Measurements from ENCODE around the gene DIS3L2. TPM values are rescaled to one million over a fixed set of nuclear protein-coding genes. Genes with fewer than 3 reads are reported as not detected.

The DIS3L2 gene
- total RNA-seq, 6 experiments from 2014 or later, result 18.2 to 23.6 (median 21.6) TPM

DNA sequence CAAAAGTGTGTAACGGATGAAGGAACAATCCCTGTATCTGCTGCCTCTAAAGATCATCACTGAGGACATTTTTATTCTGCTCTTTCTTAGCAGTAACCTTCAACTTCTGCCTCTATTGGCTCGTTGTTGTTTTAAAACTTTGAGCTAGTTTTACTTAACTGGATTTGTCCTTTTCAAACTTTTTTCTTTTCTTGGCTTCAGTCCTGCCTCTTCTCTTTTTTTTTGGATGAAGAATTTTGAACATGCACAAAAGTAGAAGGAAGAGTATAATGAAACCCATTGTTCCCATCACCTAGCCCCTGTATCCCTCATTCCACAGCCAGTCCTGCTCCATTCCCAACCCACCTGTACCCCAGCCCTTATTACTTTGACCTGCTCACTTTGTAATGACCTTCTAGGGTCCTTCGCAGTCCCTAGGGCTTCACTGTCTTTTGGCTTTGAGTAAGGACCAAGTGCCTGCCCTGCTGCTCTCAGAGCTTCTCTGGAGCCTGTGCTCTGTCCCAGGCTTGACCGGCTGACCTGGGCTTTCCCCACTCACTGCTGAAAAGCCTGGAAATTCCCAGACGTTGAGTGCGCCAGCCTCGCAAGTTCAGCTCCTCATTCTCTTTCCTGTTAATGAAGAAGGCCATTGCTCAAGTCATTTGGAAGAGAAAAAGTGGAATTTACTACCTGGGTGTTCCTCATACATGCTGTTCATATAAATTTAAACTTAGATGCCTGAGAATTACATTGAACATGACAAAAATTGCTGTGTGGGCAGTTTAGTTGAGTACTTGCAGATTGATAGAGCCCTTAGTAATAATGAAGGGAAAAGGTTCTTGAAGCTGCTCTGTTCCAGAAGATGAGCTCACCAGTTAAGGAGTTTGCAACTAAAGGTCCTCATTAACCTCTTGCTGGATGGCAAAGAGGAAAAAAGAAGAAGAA is 267.7 kb downstream of the DIS3L2 start:
- H3K27ac Mint-ChIP-seq, result no peak overlapping the region
- no peaks in the 10 kb centered on the region for H3K9me3 Mint-ChIP-seq
- TF ChIP-seq, protein P1, sequence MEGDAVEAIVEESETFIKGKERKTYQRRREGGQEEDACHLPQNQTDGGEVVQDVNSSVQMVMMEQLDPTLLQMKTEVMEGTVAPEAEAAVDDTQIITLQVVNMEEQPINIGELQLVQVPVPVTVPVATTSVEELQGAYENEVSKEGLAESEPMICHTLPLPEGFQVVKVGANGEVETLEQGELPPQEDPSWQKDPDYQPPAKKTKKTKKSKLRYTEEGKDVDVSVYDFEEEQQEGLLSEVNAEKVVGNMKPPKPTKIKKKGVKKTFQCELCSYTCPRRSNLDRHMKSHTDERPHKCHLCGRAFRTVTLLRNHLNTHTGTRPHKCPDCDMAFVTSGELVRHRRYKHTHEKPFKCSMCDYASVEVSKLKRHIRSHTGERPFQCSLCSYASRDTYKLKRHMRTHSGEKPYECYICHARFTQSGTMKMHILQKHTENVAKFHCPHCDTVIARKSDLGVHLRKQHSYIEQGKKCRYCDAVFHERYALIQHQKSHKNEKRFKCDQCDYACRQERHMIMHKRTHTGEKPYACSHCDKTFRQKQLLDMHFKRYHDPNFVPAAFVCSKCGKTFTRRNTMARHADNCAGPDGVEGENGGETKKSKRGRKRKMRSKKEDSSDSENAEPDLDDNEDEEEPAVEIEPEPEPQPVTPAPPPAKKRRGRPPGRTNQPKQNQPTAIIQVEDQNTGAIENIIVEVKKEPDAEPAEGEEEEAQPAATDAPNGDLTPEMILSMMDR (IDR thresholded peaks at IDR 0.05), result no peak
- DNase-seq, result no peak
- no peaks in the 10 kb centered on the region for H3K36me3 Mint-ChIP-seq (ENCODE audit: low read depth)
- no peaks in the 10 kb centered on the region; the same call in 1 of the 2 replicates for H3K4me1 Mint-ChIP-seq (ENCODE audit: low read depth)
- H3K27me3 Mint-ChIP-seq (ENCODE audit: insufficient read depth), result no peaks in the 10 kb centered on the region
- no peak overlapping the region for H3K4me3 Mint-ChIP-seq

DNA sequence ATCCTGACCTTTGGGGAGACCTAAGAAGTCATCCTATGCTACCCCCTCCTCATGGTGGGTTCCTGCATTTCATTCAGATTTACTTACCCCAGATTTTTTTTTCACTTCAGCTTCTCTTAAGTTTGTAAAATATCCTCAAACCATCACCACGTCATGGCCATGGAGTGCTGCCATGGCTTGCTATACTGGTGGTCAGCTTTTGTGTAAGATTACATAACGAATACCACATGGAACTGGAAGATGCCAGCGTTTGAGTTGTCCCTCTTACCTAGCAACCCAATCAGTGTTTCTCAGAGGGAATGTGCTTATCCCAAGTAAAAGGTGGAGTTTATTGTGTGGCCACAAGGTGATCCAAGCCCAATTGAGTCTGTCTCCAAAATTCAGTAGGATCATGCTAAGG is 268.4 kb downstream of the DIS3L2 start:
- DNase-seq, result no peak
- Mint-ChIP-seq H3K4me1 (ENCODE audit: low read depth) (no peaks in the 10 kb centered on the region; the same call in 1 of the 2 replicates), H3K4me3 (no peak overlapping the region), H3K9me3 (no peaks in the 10 kb centered on the region), H3K36me3 (ENCODE audit: low read depth) (no peaks in the 10 kb centered on the region), H3K27ac (no peak overlapping the region), H3K27me3 (ENCODE audit: insufficient read depth) (no peaks in the 10 kb centered on the region)
- TF ChIP-seq, protein P1 (IDR thresholded peaks at IDR 0.05), result no peak

DNA sequence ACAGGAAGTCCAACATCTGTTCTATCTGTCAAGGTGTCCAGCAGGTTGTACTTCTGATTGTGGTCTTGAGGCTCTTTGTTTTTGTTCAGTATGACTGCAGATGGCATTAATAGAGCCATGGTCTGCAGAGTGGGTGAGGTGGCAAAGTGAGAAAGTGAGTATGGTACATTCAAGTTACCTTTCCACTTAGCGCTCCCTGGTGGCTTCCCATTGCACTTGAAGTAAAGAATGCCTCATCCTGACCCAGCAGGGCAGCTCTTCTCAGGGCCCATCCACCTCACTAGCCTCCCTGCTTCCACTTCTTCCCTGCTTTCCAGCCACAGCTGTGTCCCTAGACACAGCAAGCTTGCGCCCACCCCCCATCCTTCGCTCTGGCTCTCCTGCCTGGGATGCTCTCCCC is 269.0 kb downstream of the DIS3L2 start:
- peak; percentile 10 for DNase-seq
- TF ChIP-seq, protein P1 (IDR thresholded peaks at IDR 0.05), result peak; percentile 58
- no peaks in the 10 kb centered on the region for H3K27me3 Mint-ChIP-seq (ENCODE audit: insufficient read depth)
- no peaks in the 10 kb centered on the region; the same call in 1 of the 2 replicates for H3K4me1 Mint-ChIP-seq (ENCODE audit: low read depth)
- no peak overlapping the region for H3K4me3 Mint-ChIP-seq
- no peak overlapping the region for H3K27ac Mint-ChIP-seq
- H3K36me3 Mint-ChIP-seq (ENCODE audit: low read depth), result no peaks in the 10 kb centered on the region
- H3K9me3 Mint-ChIP-seq, result no peaks in the 10 kb centered on the region

DNA sequence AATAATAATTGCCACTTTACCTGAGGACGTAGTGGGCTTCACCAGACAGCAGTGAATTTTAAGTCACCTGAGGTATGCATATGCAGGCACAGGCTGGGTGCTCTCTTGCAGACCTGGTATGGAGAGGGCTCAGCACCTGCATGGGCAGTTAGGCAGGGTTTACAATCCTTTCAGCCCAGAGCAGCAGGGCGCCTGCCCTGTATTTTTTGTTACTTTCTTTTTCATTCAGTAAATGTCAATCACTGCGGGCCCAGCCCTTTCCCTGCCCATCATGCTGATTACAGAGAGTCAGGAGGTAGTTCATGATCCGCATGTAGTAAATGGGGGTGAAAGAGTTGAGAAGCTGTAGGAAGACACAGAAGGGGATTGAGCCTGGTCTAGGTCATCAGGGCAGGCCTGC is 270.0 kb downstream of the DIS3L2 start:
- no peaks in the 10 kb centered on the region; the same call in 1 of the 2 replicates for H3K4me1 Mint-ChIP-seq (ENCODE audit: low read depth)
- no peaks in the 10 kb centered on the region for H3K9me3 Mint-ChIP-seq
- DNase-seq, result no peak
- H3K4me3 Mint-ChIP-seq, result no peak overlapping the region
- no peak overlapping the region for H3K27ac Mint-ChIP-seq
- H3K36me3 Mint-ChIP-seq (ENCODE audit: low read depth), result no peaks in the 10 kb centered on the region
- TF ChIP-seq, protein P1 (IDR thresholded peaks at IDR 0.05), result no peak
- no peaks in the 10 kb centered on the region for H3K27me3 Mint-ChIP-seq (ENCODE audit: insufficient read depth)

DNA sequence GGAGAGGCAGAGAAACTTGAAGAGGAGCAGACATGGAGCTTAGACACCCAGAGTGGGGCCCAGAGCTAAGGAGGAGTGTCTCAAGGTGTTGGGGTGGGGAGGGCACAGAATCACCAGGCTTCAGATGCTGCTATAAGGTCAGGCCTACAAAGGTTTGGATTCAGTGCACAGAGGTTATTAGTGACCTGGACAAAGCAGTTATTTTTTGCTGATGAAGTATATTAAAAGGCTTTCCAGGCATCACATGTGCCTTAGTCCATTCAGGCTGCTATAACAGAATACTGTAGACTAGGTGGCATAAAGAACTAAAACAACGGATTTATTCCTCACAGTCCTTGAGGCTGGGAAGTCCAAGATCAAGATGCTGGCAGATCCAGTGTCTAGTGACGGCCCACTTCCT is 271.4 kb downstream of the DIS3L2 start:
- Mint-ChIP-seq H3K4me1 (ENCODE audit: low read depth) (no peaks in the 10 kb centered on the region; the same call in 1 of the 2 replicates), H3K9me3 (no peaks in the 10 kb centered on the region), H3K36me3 (ENCODE audit: low read depth) (no peaks in the 10 kb centered on the region), H3K27ac (no peak overlapping the region), H3K27me3 (ENCODE audit: insufficient read depth) (no peaks in the 10 kb centered on the region), H3K4me3 (no peak overlapping the region)
- no peak for DNase-seq
- TF ChIP-seq, protein P1 (IDR thresholded peaks at IDR 0.05), result no peak
